Measurements from ENCODE around the gene ESPL1. TPM values are rescaled to one million over a fixed set of nuclear protein-coding genes. Genes with fewer than 3 reads are reported as not detected.

Gene ESPL1
- total RNA-seq, 2 experiments from 2014 or later = 78.2 to 121 TPM

DNA sequence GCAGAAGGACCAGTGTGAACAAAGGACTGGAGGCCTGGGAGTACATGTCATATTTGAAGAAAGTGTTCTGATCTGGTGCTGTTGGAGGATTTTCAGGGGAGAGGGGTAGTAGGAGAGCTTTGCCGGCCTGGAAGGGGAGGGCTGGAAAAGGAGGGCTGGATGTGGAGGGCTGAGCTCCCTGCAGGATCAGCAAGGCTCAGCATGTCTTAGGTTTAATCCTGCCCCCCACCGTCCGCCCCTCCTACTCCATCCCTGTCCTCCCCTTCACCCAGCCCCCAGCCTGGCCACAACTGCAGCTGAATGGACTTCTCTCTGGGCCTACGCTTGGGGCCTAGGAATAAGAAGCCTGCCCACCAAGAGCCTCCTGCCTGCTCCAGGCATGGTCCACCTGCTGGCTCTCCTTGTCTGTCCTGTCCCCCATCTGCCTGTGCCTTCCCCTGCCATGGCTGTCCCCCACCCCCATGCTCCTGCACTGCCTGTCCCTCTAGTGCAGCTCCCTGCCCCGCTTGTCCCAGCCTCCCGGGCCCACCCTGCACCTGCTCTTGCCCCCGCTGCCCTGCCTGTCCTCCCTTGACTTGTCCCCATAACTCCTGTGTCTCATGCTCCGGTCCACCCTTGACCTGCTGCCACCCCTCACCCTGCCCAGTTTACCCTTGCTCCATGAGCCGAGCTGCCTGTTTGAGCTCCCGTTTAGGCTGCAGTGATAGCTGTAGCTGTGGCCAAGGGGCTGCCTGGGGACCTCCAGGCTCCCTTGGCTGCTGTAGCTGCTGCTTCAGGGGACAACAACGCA lies 26.3 kb upstream of the ESPL1 start:
- Histone ChIP-seq H3K9me3 (ENCODE audit: low read length) (no peaks in the 10 kb centered on the region), H3K36me3 (ENCODE audit: insufficient read depth, low read length) (no peaks in the 10 kb centered on the region), H3K4me3 (ENCODE audit: low read depth, low read length, poor library complexity, severe bottlenecking) (no peak overlapping the region), H3K4me2 (ENCODE audit: low read length) (no peak overlapping the region), H4K20me1 (ENCODE audit: insufficient read depth, low read length) (no peaks in the 10 kb centered on the region), H3K9me2 (ENCODE audit: insufficient read depth, low read length) (no peaks in the 10 kb centered on the region), H3K4me1 (ENCODE audit: insufficient read depth, low read length, poor library complexity, severe bottlenecking) (peaks cover 12% of the 10 kb centered on the region), H3K79me2 (ENCODE audit: insufficient read depth, low read depth, low read length) (no peaks in the 10 kb centered on the region), H2AFZ (ENCODE audit: low read length) (no peak overlapping the region), H3K27ac (ENCODE audit: low read depth, low read length, poor library complexity, severe bottlenecking) (no peak overlapping the region)
- TF ChIP-seq, protein P1, sequence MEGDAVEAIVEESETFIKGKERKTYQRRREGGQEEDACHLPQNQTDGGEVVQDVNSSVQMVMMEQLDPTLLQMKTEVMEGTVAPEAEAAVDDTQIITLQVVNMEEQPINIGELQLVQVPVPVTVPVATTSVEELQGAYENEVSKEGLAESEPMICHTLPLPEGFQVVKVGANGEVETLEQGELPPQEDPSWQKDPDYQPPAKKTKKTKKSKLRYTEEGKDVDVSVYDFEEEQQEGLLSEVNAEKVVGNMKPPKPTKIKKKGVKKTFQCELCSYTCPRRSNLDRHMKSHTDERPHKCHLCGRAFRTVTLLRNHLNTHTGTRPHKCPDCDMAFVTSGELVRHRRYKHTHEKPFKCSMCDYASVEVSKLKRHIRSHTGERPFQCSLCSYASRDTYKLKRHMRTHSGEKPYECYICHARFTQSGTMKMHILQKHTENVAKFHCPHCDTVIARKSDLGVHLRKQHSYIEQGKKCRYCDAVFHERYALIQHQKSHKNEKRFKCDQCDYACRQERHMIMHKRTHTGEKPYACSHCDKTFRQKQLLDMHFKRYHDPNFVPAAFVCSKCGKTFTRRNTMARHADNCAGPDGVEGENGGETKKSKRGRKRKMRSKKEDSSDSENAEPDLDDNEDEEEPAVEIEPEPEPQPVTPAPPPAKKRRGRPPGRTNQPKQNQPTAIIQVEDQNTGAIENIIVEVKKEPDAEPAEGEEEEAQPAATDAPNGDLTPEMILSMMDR (conservative IDR thresholded peaks at IDR 0.05; ENCODE audit: low read length) = no peak
- TF ChIP-seq EZH2phosphoT487 (IDR thresholded peaks at IDR 0.05; ENCODE audit: borderline replicate concordance, low read depth, low read length) = no peak
- ChIA-PET POLR2A (no interaction called here), CTCF (ENCODE audit: unreplicated experiment) (interaction anchor here (0.6 kb wide), 1 partner anchor 9 kb away, joined by 5 read pairs; no protein-coding TSS in a partner anchor)
- intact Hi-C loops (cut with micrococcal nuclease; ENCODE audit: unreplicated experiment) = no loop called here
- DNase-seq (ENCODE audit: low spot score) = no peak
- no TSS peak for BruUV-seq (replicated peaks)

DNA sequence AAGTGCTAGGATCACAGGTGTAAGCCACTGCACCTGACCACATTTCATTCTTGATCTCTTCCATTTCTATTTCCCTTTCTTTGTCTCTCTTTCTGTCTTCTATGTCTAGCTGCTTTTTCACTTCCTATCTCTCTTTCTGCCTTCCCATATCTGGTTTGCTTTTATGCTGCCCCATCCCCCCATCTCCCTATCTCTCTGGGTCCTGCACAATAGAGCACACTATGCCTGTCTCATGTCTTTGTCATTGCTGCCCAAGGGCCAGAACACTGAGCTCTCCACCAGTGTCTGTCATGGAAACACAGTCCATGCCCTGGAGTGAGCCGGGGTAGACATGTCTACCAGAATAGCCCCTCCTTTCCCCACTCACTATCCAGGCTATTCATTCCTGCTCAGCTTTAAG lies 23.8 kb upstream of the ESPL1 start:
- BruUV-seq (replicated peaks) = no TSS peak
- CTCF ChIA-PET (ENCODE audit: unreplicated experiment) = interaction anchor here (0.9 kb wide), 1 partner anchor 23 kb away, joined by 3 read pairs; no protein-coding TSS in a partner anchor

More for the DNA sequence above, 23.8 kb upstream of the ESPL1 start:
- no peaks in the 10 kb centered on the region for H3K9me3 ChIP-seq (ENCODE audit: low read length)
- no peak for TF ChIP-seq EZH2phosphoT487 (IDR thresholded peaks at IDR 0.05; ENCODE audit: borderline replicate concordance, low read depth, low read length)
- TF ChIP-seq, protein P1 (conservative IDR thresholded peaks at IDR 0.05; ENCODE audit: low read length) = no peak
- POLR2A ChIA-PET = interaction anchor here (0.6 to 1.6 kb wide), 6 partner anchors 10 to 257 kb away, joined by 3 to 7 read pairs (median 4); partner anchors contain the start of genes ESPL1 and TARBP2
- peaks cover 12% of the 10 kb centered on the region for H3K4me1 ChIP-seq (ENCODE audit: insufficient read depth, low read length, poor library complexity, severe bottlenecking)
- H3K9me2 ChIP-seq (ENCODE audit: insufficient read depth, low read length) = no peaks in the 10 kb centered on the region
- H4K20me1 ChIP-seq (ENCODE audit: insufficient read depth, low read length) = no peaks in the 10 kb centered on the region
- peak overlapping the region; percentile 50 for H3K4me2 ChIP-seq (ENCODE audit: low read length)
- intact Hi-C loops (cut with micrococcal nuclease; ENCODE audit: unreplicated experiment) = no loop called here
- H3K27ac ChIP-seq (ENCODE audit: low read depth, low read length, poor library complexity, severe bottlenecking) = no peak overlapping the region
- H3K36me3 ChIP-seq (ENCODE audit: insufficient read depth, low read length) = no peaks in the 10 kb centered on the region
- H2AFZ ChIP-seq (ENCODE audit: low read length) = 0 out of 2 replicates have a peak overlapping the region, but pooled peaks have one; percentile 22
- H3K4me3 ChIP-seq (ENCODE audit: low read depth, low read length, poor library complexity, severe bottlenecking) = no peak overlapping the region
- no peak for DNase-seq (ENCODE audit: low spot score)
- H3K79me2 ChIP-seq (ENCODE audit: insufficient read depth, low read depth, low read length) = no peaks in the 10 kb centered on the region

All from OCI-LY7 (cell line).